ENCODE measurements around the gene ZFP1. TPM values are rescaled to one million over a fixed set of nuclear protein-coding genes. Genes with fewer than 3 reads are reported as not detected.
A peak's percentile ranks its signal among the peaks of the same experiment; 100 is the strongest.

ZFP1 gene
- total RNA-seq, 1 experiment from 2014 or later = 9.7 TPM

DNA sequence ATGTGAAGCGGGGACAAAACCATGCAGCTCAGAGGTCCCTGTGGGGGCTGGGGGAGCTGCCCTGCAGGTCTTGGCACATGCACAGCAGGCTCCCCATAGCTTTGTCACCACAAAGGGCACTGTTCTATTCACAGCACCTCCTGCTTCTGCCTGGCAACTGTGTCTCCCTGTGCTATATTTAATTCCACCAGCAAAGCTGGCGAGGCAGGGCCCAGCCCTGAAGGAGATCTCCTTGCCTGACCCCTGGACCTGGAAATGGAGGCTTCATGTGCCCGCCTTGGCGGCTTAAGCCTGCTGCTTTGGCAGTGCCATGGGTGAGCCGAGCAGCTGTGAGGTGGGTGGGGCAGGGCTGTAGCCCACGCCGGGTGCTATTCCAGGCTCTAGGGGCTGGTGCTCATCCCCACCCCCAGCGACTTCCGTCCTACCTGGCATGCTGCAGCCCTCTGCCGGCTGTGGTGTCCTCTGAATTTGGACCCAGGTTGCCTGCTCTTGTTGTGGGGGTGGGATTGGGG is 38.5 kb upstream of the ZFP1 start:
- ChIA-PET CTCF (interaction anchor here (0.6 to 5.7 kb wide), 13 partner anchors 11 to 335 kb away, joined by 3 to 158 read pairs (median 13); partner anchors contain the start of genes FA2H, WDR59 and ZNRF1), POLR2A (no interaction called here)
- no peak for TF ChIP-seq NR2C2 (CRISPR knock-in tag; IDR thresholded peaks at IDR 0.05)
- no peak for TF ChIP-seq GRHL2 (CRISPR knock-in tag; IDR thresholded peaks at IDR 0.05; ENCODE audit: insufficient replicate concordance, severe bottlenecking)
- TF ChIP-seq, protein P1, sequence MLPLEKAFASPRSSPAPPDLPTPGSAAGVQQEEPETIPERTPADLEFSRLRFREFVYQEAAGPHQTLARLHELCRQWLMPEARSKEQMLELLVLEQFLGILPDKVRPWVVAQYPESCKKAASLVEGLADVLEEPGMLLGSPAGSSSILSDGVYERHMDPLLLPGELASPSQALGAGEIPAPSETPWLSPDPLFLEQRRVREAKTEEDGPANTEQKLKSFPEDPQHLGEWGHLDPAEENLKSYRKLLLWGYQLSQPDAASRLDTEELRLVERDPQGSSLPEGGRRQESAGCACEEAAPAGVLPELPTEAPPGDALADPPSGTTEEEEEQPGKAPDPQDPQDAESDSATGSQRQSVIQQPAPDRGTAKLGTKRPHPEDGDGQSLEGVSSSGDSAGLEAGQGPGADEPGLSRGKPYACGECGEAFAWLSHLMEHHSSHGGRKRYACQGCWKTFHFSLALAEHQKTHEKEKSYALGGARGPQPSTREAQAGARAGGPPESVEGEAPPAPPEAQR (CRISPR knock-in tag; IDR thresholded peaks at IDR 0.05) = no peak
- TF ChIP-seq, protein P2, sequence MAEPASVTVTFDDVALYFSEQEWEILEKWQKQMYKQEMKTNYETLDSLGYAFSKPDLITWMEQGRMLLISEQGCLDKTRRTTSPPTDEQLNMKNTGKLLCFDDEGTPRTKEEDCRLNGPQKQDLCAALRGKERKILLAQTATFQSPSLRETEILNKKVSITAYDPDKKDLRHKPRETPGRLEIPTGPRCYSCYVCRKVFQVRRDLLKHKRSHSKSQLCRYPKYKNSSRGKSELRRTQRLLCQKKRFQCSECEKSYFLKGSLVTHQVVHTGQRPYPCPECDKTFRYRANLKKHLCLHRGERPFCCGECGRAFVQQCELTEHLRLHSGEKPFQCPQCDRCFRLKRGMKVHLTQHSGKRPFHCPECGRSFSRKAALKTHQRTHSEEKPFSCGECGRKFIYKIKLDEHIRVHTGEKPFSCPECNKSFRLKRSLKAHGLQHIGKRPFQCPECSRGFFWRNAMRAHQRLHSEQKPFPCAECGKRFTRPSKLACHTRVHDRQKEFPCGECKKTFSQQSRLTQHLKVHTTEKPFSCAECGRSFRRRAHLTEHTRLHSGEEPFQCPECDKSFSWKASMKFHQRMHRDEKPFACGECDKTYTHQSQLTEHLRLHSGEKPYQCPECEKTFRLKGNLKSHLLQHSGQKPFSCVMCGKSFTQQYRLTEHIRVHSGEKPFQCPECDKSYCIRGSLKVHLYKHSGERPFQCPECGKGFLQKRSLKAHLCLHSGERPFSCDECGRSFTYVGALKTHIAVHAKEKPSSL (CRISPR knock-in tag; conservative IDR thresholded peaks at IDR 0.05) = no peak
- TF ChIP-seq SMAD3 (CRISPR knock-in tag; IDR thresholded peaks at IDR 0.05; ENCODE audit: borderline replicate concordance) = no peak
- TF ChIP-seq JUN (CRISPR knock-in tag; IDR thresholded peaks at IDR 0.05) = no peak
- TF ChIP-seq, protein P3, sequence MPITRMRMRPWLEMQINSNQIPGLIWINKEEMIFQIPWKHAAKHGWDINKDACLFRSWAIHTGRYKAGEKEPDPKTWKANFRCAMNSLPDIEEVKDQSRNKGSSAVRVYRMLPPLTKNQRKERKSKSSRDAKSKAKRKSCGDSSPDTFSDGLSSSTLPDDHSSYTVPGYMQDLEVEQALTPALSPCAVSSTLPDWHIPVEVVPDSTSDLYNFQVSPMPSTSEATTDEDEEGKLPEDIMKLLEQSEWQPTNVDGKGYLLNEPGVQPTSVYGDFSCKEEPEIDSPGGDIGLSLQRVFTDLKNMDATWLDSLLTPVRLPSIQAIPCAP (CRISPR knock-in tag; IDR thresholded peaks at IDR 0.05) = no peak
- TF ChIP-seq SMAD4 (CRISPR knock-in tag; IDR thresholded peaks at IDR 0.05) = no peak
- TF ChIP-seq, protein P4, sequence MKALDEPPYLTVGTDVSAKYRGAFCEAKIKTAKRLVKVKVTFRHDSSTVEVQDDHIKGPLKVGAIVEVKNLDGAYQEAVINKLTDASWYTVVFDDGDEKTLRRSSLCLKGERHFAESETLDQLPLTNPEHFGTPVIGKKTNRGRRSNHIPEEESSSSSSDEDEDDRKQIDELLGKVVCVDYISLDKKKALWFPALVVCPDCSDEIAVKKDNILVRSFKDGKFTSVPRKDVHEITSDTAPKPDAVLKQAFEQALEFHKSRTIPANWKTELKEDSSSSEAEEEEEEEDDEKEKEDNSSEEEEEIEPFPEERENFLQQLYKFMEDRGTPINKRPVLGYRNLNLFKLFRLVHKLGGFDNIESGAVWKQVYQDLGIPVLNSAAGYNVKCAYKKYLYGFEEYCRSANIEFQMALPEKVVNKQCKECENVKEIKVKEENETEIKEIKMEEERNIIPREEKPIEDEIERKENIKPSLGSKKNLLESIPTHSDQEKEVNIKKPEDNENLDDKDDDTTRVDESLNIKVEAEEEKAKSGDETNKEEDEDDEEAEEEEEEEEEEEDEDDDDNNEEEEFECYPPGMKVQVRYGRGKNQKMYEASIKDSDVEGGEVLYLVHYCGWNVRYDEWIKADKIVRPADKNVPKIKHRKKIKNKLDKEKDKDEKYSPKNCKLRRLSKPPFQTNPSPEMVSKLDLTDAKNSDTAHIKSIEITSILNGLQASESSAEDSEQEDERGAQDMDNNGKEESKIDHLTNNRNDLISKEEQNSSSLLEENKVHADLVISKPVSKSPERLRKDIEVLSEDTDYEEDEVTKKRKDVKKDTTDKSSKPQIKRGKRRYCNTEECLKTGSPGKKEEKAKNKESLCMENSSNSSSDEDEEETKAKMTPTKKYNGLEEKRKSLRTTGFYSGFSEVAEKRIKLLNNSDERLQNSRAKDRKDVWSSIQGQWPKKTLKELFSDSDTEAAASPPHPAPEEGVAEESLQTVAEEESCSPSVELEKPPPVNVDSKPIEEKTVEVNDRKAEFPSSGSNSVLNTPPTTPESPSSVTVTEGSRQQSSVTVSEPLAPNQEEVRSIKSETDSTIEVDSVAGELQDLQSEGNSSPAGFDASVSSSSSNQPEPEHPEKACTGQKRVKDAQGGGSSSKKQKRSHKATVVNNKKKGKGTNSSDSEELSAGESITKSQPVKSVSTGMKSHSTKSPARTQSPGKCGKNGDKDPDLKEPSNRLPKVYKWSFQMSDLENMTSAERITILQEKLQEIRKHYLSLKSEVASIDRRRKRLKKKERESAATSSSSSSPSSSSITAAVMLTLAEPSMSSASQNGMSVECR (CRISPR knock-in tag; IDR thresholded peaks at IDR 0.05; ENCODE audit: borderline replicate concordance) = no peak
- no peak for TF ChIP-seq GABPB1 (CRISPR knock-in tag; IDR thresholded peaks at IDR 0.05)
- TF ChIP-seq MXD4 (CRISPR knock-in tag; IDR thresholded peaks at IDR 0.05; ENCODE audit: borderline replicate concordance) = no peak
- no peak for TF ChIP-seq CREB1 (CRISPR knock-in tag; IDR thresholded peaks at IDR 0.05)
- TF ChIP-seq TEAD4 (CRISPR knock-in tag; IDR thresholded peaks at IDR 0.05) = no peak
- TF ChIP-seq, protein P5, sequence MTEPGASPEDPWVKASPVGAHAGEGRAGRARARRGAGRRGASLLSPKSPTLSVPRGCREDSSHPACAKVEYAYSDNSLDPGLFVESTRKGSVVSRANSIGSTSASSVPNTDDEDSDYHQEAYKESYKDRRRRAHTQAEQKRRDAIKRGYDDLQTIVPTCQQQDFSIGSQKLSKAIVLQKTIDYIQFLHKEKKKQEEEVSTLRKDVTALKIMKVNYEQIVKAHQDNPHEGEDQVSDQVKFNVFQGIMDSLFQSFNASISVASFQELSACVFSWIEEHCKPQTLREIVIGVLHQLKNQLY (CRISPR knock-in tag; IDR thresholded peaks at IDR 0.05) = no peak
- TF ChIP-seq FOXP1 (CRISPR knock-in tag; IDR thresholded peaks at IDR 0.05; ENCODE audit: borderline replicate concordance) = no peak
- no peak for TF ChIP-seq TEAD1 (CRISPR knock-in tag; IDR thresholded peaks at IDR 0.05)
- TF ChIP-seq, protein P6, sequence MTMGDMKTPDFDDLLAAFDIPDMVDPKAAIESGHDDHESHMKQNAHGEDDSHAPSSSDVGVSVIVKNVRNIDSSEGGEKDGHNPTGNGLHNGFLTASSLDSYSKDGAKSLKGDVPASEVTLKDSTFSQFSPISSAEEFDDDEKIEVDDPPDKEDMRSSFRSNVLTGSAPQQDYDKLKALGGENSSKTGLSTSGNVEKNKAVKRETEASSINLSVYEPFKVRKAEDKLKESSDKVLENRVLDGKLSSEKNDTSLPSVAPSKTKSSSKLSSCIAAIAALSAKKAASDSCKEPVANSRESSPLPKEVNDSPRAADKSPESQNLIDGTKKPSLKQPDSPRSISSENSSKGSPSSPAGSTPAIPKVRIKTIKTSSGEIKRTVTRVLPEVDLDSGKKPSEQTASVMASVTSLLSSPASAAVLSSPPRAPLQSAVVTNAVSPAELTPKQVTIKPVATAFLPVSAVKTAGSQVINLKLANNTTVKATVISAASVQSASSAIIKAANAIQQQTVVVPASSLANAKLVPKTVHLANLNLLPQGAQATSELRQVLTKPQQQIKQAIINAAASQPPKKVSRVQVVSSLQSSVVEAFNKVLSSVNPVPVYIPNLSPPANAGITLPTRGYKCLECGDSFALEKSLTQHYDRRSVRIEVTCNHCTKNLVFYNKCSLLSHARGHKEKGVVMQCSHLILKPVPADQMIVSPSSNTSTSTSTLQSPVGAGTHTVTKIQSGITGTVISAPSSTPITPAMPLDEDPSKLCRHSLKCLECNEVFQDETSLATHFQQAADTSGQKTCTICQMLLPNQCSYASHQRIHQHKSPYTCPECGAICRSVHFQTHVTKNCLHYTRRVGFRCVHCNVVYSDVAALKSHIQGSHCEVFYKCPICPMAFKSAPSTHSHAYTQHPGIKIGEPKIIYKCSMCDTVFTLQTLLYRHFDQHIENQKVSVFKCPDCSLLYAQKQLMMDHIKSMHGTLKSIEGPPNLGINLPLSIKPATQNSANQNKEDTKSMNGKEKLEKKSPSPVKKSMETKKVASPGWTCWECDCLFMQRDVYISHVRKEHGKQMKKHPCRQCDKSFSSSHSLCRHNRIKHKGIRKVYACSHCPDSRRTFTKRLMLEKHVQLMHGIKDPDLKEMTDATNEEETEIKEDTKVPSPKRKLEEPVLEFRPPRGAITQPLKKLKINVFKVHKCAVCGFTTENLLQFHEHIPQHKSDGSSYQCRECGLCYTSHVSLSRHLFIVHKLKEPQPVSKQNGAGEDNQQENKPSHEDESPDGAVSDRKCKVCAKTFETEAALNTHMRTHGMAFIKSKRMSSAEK (CRISPR knock-in tag; IDR thresholded peaks at IDR 0.05; ENCODE audit: borderline replicate concordance) = no peak
- Mint-ChIP-seq H3K9me3 (no peaks in the 10 kb centered on the region), H3K27ac (peak overlapping the region; percentile 82; the same call in 1 of the 2 replicates), H3K27me3 (ENCODE audit: low read depth) (no peaks in the 10 kb centered on the region), H3K36me3 (0 out of 2 replicates have a peak, but pooled peaks cover 2% of the 10 kb centered on the region), H3K4me3 (no peak overlapping the region), H3K4me1 (peaks cover 53% of the 10 kb centered on the region)
- ATAC-seq (no peak), DNase-seq (ENCODE audit: low spot score) (no peak)
